IPS DF 4.7 (cell line): ENCODE data around the gene TMEM131L.

Source experiments
- DNase-seq: peaks from one replicate; pipeline ENCODE4 v3.0.0-alpha.2; 2013; ENCODE audit warnings: low spot score; ENCODE audit errors: extremely low read depth

The TMEM131L gene

DNA sequence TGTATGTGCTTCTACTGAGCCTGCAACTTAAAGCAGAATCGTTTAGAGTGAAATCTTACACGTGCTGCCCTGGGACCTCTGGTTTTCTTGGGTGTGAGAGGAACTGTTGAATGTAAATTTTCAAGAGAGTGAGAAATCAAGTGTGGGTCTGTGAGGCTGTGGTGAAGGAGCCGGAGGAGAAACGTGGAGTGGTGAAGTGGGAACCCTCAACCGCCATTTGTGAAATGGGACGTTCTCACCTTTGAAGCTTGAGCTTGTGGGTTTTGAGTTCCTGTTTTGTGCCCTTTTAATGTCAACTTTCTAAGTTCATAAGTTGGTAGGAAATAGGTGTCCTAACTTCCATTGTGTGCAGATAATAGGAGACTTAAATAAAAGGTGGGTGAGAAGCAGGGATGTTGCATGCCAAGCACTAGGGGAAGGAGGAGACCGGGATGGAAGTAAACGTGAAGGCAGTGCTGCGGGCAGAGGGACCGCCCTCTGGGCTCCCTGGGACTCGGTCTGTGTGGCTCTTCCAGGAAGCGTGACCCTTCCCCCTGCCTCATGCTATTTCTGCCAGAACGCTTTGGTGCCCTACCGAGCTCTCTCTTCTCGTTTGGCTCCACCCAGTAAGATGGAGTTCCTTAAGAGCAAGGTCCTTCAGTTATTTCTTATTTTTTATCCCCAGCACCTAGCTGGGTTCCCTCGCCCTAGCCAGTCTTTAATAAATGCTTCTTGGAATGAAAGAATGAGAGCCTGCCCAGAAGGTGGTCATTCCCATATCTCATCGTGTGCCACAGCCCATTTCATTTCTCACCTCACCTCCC lies 56.0 kb downstream of the TMEM131L start:
- no peak for DNase-seq

DNA sequence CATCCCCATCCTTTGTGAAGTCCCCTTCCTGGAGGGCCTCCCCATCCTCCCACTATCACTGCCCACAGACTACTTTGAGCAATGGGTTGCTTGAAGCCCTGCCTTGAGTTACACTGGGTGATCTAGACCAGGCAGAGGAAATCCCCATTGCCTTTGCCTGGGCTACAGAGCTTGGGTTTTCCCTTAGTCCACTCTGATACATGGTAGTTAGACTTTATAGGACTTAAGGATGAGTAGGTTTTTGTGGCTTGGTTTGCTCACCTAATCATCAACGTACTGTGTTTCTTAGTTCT lies 56.6 kb downstream of the TMEM131L start:
- no peak for DNase-seq

GRCh38 chr4:153523164-153523796 lies 57.1 kb downstream of the TMEM131L start:
- DNase-seq: no peak

GRCh38 chr4:153523941-153524386 lies 57.8 kb downstream of the TMEM131L start:
- DNase-seq: no peak

GRCh38 chr4:153524682-153525081 lies 58.5 kb downstream of the TMEM131L start:
- DNase-seq: no peak

GRCh38 chr4:153527690-153528089 lies 61.5 kb downstream of the TMEM131L start:
- no peak for DNase-seq

- DNase-seq: no peak
Measured at GRCh38 chr4:153528705-153529485, 62.7 kb downstream of the TMEM131L start.

GRCh38 chr4:153529646-153530045 lies 63.5 kb downstream of the TMEM131L start:
- DNase-seq: no peak

GRCh38 chr4:153530284-153530999 lies 64.3 kb downstream of the TMEM131L start:
- DNase-seq: no peak

DNA sequence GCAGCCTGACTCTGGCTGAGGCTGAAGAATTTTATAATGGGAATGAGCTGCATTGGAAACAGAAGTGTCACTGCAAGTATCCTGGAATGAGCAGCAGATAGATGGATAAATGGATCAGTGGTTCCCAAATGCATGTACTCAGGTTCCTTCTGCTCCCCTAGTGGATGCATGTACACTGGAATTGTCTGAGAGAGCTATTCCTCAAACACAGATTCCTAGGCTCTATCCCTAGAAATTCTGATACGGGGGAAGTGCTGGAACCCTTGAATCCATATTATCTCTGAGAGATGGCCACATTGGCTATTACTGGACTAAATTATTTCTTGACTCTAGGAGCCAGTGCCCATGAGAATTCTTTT lies 64.8 kb downstream of the TMEM131L start:
- DNase-seq: no peak

DNA sequence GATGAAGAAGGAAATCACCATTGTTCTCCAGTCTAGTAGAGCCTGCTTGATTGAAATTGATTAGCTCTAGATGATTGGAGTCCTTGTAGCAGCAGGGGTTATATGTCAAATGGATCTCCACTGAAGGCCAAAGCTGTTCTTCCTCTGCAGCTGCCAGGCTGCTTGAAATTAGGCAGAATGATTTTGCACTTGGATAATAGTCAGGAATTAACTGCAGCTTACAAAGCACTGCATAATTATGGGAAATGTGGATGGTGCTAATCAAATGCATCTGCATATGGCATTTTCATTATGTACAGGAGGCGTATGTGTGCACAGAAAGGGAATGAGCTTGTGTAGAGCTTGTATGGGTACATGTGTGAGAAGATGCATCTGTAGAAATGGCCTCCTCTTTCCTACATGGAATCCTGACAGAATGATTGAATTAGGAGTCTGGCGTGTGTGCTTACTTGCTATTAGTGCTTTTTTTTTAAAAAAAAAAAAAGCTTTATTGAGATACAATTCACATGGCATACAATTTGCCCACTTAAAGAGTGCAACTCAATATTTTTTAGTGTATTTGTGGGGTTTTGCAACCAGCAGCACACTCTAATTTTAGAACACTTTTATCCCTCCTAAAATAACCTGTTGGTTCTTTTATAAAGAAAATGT lies 65.9 kb downstream of the TMEM131L start:
- no peak for DNase-seq

DNA sequence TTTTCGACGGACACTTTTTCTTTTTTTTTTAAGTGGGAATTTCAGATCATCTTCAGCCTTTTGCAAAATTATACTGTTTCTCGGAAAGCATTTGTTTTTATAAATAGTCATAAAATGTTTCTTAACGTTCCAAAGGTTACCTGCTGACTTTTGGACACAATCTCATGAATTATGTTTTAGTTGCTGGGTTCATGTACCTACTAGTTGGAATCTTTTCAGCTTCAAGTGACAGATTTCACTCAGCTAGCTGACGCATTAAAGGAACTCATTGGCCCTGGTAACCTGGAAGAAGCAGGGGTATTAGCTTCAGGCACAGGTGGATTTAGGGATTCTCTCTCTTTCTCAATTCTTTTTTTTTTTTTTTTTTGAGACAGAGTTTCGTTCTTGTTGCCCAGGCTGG lies 66.5 kb downstream of the TMEM131L start:
- no peak for DNase-seq

DNA sequence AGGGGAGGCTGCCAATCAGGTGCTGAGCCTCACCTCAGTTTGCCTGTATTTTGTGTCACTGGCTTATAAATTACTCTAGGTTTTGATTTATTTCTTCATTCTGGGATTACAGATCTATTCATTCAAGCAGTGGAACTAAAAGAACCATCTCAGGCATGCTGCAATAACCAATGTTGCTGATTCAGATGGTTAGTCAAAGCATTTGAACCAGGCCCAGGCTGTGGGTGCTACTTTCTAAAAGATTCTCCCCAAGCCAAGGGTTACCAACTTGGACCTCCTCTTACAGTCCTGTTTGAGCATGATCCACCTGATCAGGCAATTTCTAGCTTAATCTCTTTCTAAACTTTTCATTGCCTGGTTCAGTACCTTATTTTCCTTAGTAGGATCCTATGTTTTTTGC lies 67.2 kb downstream of the TMEM131L start:
- DNase-seq: no peak

GRCh38 chr4:153534792-153535629 lies 68.9 kb downstream of the TMEM131L start:
- no peak for DNase-seq

GRCh38 chr4:153535772-153536513 lies 69.8 kb downstream of the TMEM131L start:
- DNase-seq: peak; percentile 33

DNA sequence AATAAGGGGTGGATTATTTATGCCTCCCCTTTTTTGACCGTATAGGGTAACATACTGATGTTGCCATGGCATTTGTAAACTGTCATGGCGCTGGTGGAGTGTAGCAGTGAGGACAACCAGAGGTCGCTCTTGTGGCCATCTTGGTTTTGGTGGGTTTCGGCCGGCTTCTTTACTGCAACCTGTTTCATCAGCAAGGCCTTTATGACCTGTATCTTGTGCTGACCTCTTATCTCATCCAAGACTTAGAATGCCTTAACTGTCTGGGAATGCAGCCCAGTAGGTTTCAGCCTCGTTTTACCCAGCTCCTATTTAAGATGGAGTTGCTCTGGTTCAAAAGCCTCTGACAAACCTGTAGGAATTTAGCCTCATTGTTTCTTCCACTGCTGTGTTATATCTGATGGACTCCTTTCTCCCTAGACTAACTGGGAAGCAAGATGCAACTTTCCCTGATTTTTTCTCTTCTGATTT lies 71.4 kb downstream of the TMEM131L start:
- no peak for DNase-seq

- no peak for DNase-seq
Measured at GRCh38 chr4:153538487-153539357, 72.6 kb downstream of the TMEM131L start.

- DNase-seq: no peak
Measured at GRCh38 chr4:153539422-153539821, 73.3 kb downstream of the TMEM131L start.
